Esophagus muscularis mucosa (tissue), 4 donors: ENCODE measurements around the gene SNAP47.

Experiments
- EP300 ChIP-seq: sonication (generic); formaldehyde crosslinking; IDR thresholded peaks from one replicate; pipeline ENCODE4 v1.6.1; 2017; ENCODE audit warnings: antibody characterized with exemption
- POLR2AphosphoS5 ChIP-seq, 2 donors: sonication (generic); formaldehyde crosslinking; IDR thresholded peaks; one replicate each; pipeline ENCODE4 v1.6.1; 2017; ENCODE audit warnings: antibody characterized with exemption in 2 of 2
- TF ChIP-seq, protein P1 (sequence below), 3 experiments: fragments of 200-600 bp in 2 of 3; fragments of 450-650 bp in 1 of 3; sonication (generic) in 2 of 3; IDR thresholded peaks; one replicate each; pipeline ENCODE4 v1.5.1; 2017 to 2019; ENCODE audit warnings: antibody characterized with exemption in 3 of 3, mild to moderate bottlenecking in 2 of 3, moderate library complexity in 1 of 3

GRCh38 chr1:227764019-227764391, 28.8 kb downstream of the SNAP47 start:
- TF ChIP-seq, protein P1, sequence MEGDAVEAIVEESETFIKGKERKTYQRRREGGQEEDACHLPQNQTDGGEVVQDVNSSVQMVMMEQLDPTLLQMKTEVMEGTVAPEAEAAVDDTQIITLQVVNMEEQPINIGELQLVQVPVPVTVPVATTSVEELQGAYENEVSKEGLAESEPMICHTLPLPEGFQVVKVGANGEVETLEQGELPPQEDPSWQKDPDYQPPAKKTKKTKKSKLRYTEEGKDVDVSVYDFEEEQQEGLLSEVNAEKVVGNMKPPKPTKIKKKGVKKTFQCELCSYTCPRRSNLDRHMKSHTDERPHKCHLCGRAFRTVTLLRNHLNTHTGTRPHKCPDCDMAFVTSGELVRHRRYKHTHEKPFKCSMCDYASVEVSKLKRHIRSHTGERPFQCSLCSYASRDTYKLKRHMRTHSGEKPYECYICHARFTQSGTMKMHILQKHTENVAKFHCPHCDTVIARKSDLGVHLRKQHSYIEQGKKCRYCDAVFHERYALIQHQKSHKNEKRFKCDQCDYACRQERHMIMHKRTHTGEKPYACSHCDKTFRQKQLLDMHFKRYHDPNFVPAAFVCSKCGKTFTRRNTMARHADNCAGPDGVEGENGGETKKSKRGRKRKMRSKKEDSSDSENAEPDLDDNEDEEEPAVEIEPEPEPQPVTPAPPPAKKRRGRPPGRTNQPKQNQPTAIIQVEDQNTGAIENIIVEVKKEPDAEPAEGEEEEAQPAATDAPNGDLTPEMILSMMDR (IDR thresholded peaks at IDR 0.05) = no peak
- TF ChIP-seq EP300 (no peak), POLR2AphosphoS5 (IDR thresholded peaks at IDR 0.05) (no peak)
